Pancreas (tissue), 10 donors: ENCODE data around the gene RAB6D. TPM values are rescaled to one million over a fixed set of nuclear protein-coding genes. Genes with fewer than 3 reads are reported as not detected.
"Not testable (repeated sequence)": the region's sequence is repeated elsewhere in the genome, so short reads cannot be mapped to it uniquely, and the experiment has no call there.

Experiments used
- ATAC-seq, 4 donors: fragments of 200-7000 bp; cut with Tn5 transposase; one replicate each; pipeline versions ENCODE4 v1.8.0 to v1.9.1; 2020; ENCODE audit warnings: mild to moderate bottlenecking in 4 of 4, moderate library complexity in 4 of 4
- DNase-seq, 6 donors: peaks; one replicate each; pipeline ENCODE4 v3.0.0-alpha.2; 2020
- FAIRE-seq: peaks from 2 replicates; lab custom pipeline; 2012; peaks lifted over from hg19 to GRCh38; lab: Jason Lieb, UNC
- H3K27ac ChIP-seq, 4 donors: fragments of 200-600 bp; sonication (generic); 1 replicate in 3 of 4; 2 replicates in 1 of 4; pipeline versions ENCODE4 v1.5.0 to v1.8.0; 2020
- H3K27me3 ChIP-seq, 4 donors: fragments of 200-600 bp; one replicate each; pipeline ENCODE4 v1.8.0; 2021
- H3K36me3 ChIP-seq, 3 donors: fragments of 200-600 bp; sonication (generic) in 1 of 3; one replicate each; pipeline versions ENCODE4 v1.5.0 to v1.8.0; 2020 to 2021
- H3K4me1 ChIP-seq, 3 donors: fragments of 200-600 bp; one replicate each; pipeline ENCODE4 v1.8.0; 2021
- H3K4me3 ChIP-seq, 4 donors: fragments of 200-600 bp; sonication (generic) in 2 of 4; one replicate each; pipeline versions ENCODE4 v1.5.0 to v1.8.0; 2020 to 2021
- H3K9me3 ChIP-seq, 4 donors: fragments of 200-600 bp; one replicate each; pipeline ENCODE4 v1.8.0; 2021
- CTCF ChIP-seq, 4 donors: fragments of 200-600 bp; sonication (generic) in 3 of 4; IDR thresholded peaks; one replicate each; pipeline versions ENCODE4 v1.5.0 to v1.8.0; 2021; ENCODE audit warnings: antibody characterized with exemption in 4 of 4
- WGBS, 2 donors: extraction: QIAGEN DNeasy Blood & Tissue Kit; methylation state at CpG; one replicate each; pipeline ENCODE4 v1.1.7; 2013; 5-methylcytosine and 5-hydroxymethylcytosine counted together
- intact Hi-C, 3 donors: fragments of 100-400 bp; cut with DNase I; formaldehyde crosslinking; loops; one replicate each; pipeline versions ENCODE4 v1.11.1 to v1.14.2; 2022
- polyA plus RNA-seq, 2 donors: library from polyadenylated mRNA; stranded (reverse); fragments of 200-250 nt; gene quantifications; one replicate each; pipeline ENCODE4 v1.2.3, GENCODE V29; 2013
- total RNA-seq, 6 donors: library from RNA; stranded (reverse); fragmentation: NEBNext Ultra II Directional in 4 of 6; extraction: Animal tissue kit (Norgen Biotek cat#: 25700) in 4 of 6; gene quantifications; one replicate each; pipeline versions ENCODE4 v1.2.1 to v1.2.4, GENCODE V29; 2021 to 2023
- donor health status: healthy with polysubstance abuse.
- donor health status: DM: no; HTN: no; CAD: no; lungs with moderate emphysema.
- donor health status: DM: no; HTN: no; CAD: no.
- donor health status: control.
- donor health status: control.
- donor health status: Bipolar disorder and iron deficiency.
- donor health status: DM: yes; HTN: yes; CAD: no.
- donor health status: DM: no; HTN: no; CAD: no.
- donor health status: DM: no; HTN: no; CAD: no.
- donor health status: DM: yes; HTN: yes; CAD: no.

RAB6D gene
- total and polyA plus RNA-seq, 8 donors, result 0.08 to 0.14 TPM; not detected in 6

DNA sequence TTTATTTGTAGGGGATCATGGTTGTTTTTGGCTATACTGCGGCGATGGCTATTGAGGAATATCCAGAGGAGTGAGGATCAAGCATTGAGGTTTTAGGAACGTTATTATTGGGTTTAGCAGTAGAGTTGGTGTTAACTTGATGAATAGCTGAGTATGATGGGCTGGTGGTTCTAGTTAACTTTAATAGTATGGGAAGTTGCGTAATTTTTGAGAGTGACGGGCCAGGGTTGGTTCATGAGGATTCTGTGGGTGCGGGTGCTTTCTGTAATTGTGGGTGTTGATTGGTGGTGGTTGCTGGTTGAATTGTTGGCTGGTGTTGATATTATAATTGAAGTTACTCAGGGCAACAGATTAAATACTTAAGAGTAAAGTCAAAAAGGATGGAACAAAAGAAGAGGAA, 6.0 kb upstream of the RAB6D start:
- no peaks in the 10 kb centered on the region for H3K9me3 ChIP-seq
- no peak for TF ChIP-seq CTCF (IDR thresholded peaks at IDR 0.05)
- intact Hi-C loops, result no loop called here
- ATAC-seq (no peak), FAIRE-seq (no peak), DNase-seq (no peak)
- H3K4me3 ChIP-seq, result no peak overlapping the region
- H3K36me3 ChIP-seq, result no peaks in the 10 kb centered on the region
- H3K27ac ChIP-seq, result no peak overlapping the region
- H3K4me1 ChIP-seq, result no peaks in the 10 kb centered on the region
- H3K27me3 ChIP-seq, result no peaks in the 10 kb centered on the region
- WGBS, 2 donors, result 84 to 89% methylated on average over 6 of the region's 6 CpGs

- FAIRE-seq, H3K9me3 ChIP-seq, H3K4me1 ChIP-seq, H3K27ac ChIP-seq, H3K27me3 ChIP-seq, H3K36me3 ChIP-seq, ATAC-seq, intact Hi-C loops, DNase-seq, H3K4me3 ChIP-seq: not testable (repeated sequence)
- 66 to 94% methylated on average over 5 to 8 of the region's 9 CpGs for WGBS, 2 donors
These were observed 4.6 kb upstream of the RAB6D start for GRCh38 chr2:131368493-131369066.

- Histone ChIP-seq H3K4me1 (no peaks in the 10 kb centered on the region), H3K4me3 (no peak overlapping the region), H3K27ac (no peak overlapping the region), H3K36me3 (no peaks in the 10 kb centered on the region), H3K27me3 (peaks cover 0 to 7% (median 2%) of the 10 kb centered on the region in 4 donors), H3K9me3 (no peaks in the 10 kb centered on the region)
- FAIRE-seq (no peak), ATAC-seq (no peak), DNase-seq (no peak)
- intact Hi-C loops, result no loop called here
- 76 to 86% methylated on average over 7 of the region's 7 CpGs for WGBS, 2 donors
- no peak for TF ChIP-seq CTCF (IDR thresholded peaks at IDR 0.05)
These were observed 3.4 kb upstream of the RAB6D start for GRCh38 chr2:131367352-131367751.

- ATAC-seq (no peak), FAIRE-seq (no peak), DNase-seq (no peak)
- Histone ChIP-seq H3K27me3 (peaks cover 0 to 14% (median 2%) of the 10 kb centered on the region in 4 donors), H3K27ac (no peak overlapping the region), H3K36me3 (no peaks in the 10 kb centered on the region), H3K4me3 (no peak overlapping the region), H3K9me3 (no peaks in the 10 kb centered on the region), H3K4me1 (no peaks in the 10 kb centered on the region)
- TF ChIP-seq CTCF (IDR thresholded peaks at IDR 0.05), result no peak
- WGBS, 2 donors, result 74 to 100% methylated on average over 2 to 6 of the region's 6 CpGs
- intact Hi-C loops, result no loop called here
These were observed 2.7 kb upstream of the RAB6D start for GRCh38 chr2:131366643-131367042.

DNA sequence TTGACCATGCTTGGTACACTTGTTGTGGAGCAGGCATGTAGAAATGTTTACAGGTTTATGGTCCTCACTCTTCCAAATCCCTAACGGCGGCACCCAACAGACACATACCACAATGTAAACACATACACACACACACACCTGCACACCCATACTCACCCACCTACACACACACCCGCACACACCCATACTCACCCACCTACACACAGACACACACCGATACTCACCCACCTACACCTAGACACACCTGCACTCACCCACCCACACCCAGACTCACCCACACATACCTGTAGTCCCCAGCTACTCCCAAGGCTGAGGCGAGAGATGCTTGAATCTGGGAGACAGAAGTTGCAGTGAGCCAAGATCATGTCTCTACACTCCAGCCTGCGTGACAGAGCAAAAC, 1.5 kb upstream of the RAB6D start:
- no peak overlapping the region for H3K4me3 ChIP-seq
- H3K36me3 ChIP-seq, result no peaks in the 10 kb centered on the region
- no peaks in the 10 kb centered on the region for H3K4me1 ChIP-seq
- FAIRE-seq (no peak), ATAC-seq (no peak), DNase-seq (no peak)
- H3K9me3 ChIP-seq, result no peaks in the 10 kb centered on the region
- WGBS, 2 donors, result 86 to 94% methylated on average over 6 of the region's 6 CpGs
- no peak overlapping the region for H3K27ac ChIP-seq
- H3K27me3 ChIP-seq, result peaks cover 0 to 18% (median 2%) of the 10 kb centered on the region in 4 donors
- TF ChIP-seq CTCF (IDR thresholded peaks at IDR 0.05), result no peak
- intact Hi-C loops, result no loop called here

- H3K9me3 ChIP-seq, intact Hi-C loops, H3K27ac ChIP-seq, H3K36me3 ChIP-seq, H3K4me3 ChIP-seq, H3K4me1 ChIP-seq, DNase-seq: not testable (repeated sequence)
- ATAC-seq (peak in 3 of 4 donors; percentile 17 to 50 (median 44)), FAIRE-seq (peak; percentile 83)
- peaks cover 0 to 18% (median 2%) of the 10 kb centered on the region in 4 donors for H3K27me3 ChIP-seq
- WGBS, 2 donors, result 1 to 4% methylated on average over 3 of the region's 12 CpGs
These were observed 755 bp downstream of the RAB6D start for GRCh38 chr2:131363213-131363612.

GRCh38 chr2:131361773-131362172, 2.2 kb downstream of the RAB6D start:
- H3K9me3 ChIP-seq, FAIRE-seq, H3K36me3 ChIP-seq, H3K4me3 ChIP-seq, H3K4me1 ChIP-seq, H3K27ac ChIP-seq, ATAC-seq, DNase-seq, intact Hi-C loops: not testable (repeated sequence)
- peaks cover 0 to 18% (median 2%) of the 10 kb centered on the region in 4 donors for H3K27me3 ChIP-seq
- 46 to 62% methylated on average over 4 of the region's 4 CpGs for WGBS, 2 donors

- FAIRE-seq, H3K4me1 ChIP-seq, H3K36me3 ChIP-seq, H3K4me3 ChIP-seq, H3K9me3 ChIP-seq, ATAC-seq, H3K27ac ChIP-seq, H3K27me3 ChIP-seq, intact Hi-C loops, DNase-seq: not testable (repeated sequence)
- 8 to 33% methylated on average over 1 to 25 of the region's 46 CpGs for WGBS, 2 donors
These were observed 10.7 kb downstream of the RAB6D start for GRCh38 chr2:131353167-131353697.
